Measurements from ENCODE around the gene APEH.
"Not testable (repeated sequence)": the region's sequence is repeated elsewhere in the genome, so short reads cannot be mapped to it uniquely, and the experiment has no call there.

Gene APEH

GRCh38 chr3:49670940-49671290 lies 3.2 kb upstream of the APEH start:
- no peak for DNase-seq

- DNase-seq: no peak
Measured at GRCh38 chr3:49671291-49672288, 2.6 kb upstream of the APEH start.

GRCh38 chr3:49673121-49673714 lies 933 bp upstream of the APEH start:
- no peak for DNase-seq

GRCh38 chr3:49674497-49674983 lies 389 bp downstream of the APEH start:
- DNase-seq: no peak

GRCh38 chr3:49675912-49676311 lies 1.8 kb downstream of the APEH start:
- no peak for DNase-seq

GRCh38 chr3:49680493-49681231 lies 6.5 kb downstream of the APEH start:
- no peak for DNase-seq

- DNase-seq: no peak
Measured at GRCh38 chr3:49681232-49681522, 7.0 kb downstream of the APEH start.

GRCh38 chr3:49681543-49681942 lies 7.4 kb downstream of the APEH start:
- no peak for DNase-seq

- DNase-seq: no peak
Measured at GRCh38 chr3:49683162-49683561, 9.0 kb downstream of the APEH start.

- not testable (repeated sequence) for DNase-seq
Measured at GRCh38 chr3:49684453-49684852, 10.3 kb downstream of the APEH start.

- DNase-seq: not testable (repeated sequence)
Measured at GRCh38 chr3:49685103-49685502, 11.0 kb downstream of the APEH start.

GRCh38 chr3:49685846-49686245 lies 11.7 kb downstream of the APEH start:
- DNase-seq: not testable (repeated sequence)

- DNase-seq: not testable (repeated sequence)
Measured at GRCh38 chr3:49686346-49686745, 12.2 kb downstream of the APEH start.

- DNase-seq: not testable (repeated sequence)
Measured at GRCh38 chr3:49686769-49687423, 12.7 kb downstream of the APEH start.

GRCh38 chr3:49687424-49687795 lies 13.3 kb downstream of the APEH start:
- not testable (repeated sequence) for DNase-seq

GRCh38 chr3:49688338-49689045 lies 14.3 kb downstream of the APEH start:
- DNase-seq: not testable (repeated sequence)

GRCh38 chr3:49689046-49689907 lies 15.1 kb downstream of the APEH start, which contains the start of the genes MST1 and RNF123:
MST1 (minus strand) TSS chr3:49689474; CDS start chr3:49688691, 783 bp downstream.
RNF123 (plus strand) TSS chr3:49689557; CDS start chr3:49691166, 1,609 bp downstream.
- no peak for DNase-seq

- DNase-seq: not testable (repeated sequence)
Measured at GRCh38 chr3:49689908-49690624, 15.9 kb downstream of the APEH start.

GRCh38 chr3:49690856-49691255 lies 16.7 kb downstream of the APEH start:
- DNase-seq: not testable (repeated sequence)

GRCh38 chr3:49691481-49691880 lies 17.3 kb downstream of the APEH start:
- DNase-seq: not testable (repeated sequence)

Data from NCI-H69 (cell line).